PC-3 (cell line): ENCODE results near the gene FSTL4. TPM values are rescaled to one million over a fixed set of nuclear protein-coding genes. Genes with fewer than 3 reads are reported as not detected.
A peak's percentile ranks its signal among the peaks of the same experiment; 100 is the strongest.

Experiments
- ATAC-seq: fragments of 200-7000 bp; cut with Tn5 transposase; 2 replicates; pipeline ENCODE4 v1.9.1; 2020; ENCODE audit warnings: mild to moderate bottlenecking, moderate library complexity
- BruUV-seq: library from RNA; stranded (reverse); fragments of 400-500 nt; replicated peaks from 2 replicates; lab custom pipeline; 2021; lab: Mats Ljungman, UMichigan
- CTCF ChIA-PET: fragments of 300-600 bp; sonication (Branson Sonifier 250); formaldehyde crosslinking; loops from one replicate; lab custom pipeline; 2022; ENCODE audit warnings: antibody characterized with exemption; lab: Charles Lee
- POLR2A ChIA-PET: fragments of 300-600 bp; sonication (Branson Sonifier 250); formaldehyde crosslinking; loops from one replicate; lab custom pipeline; 2022; ENCODE audit warnings: antibody characterized with exemption; ENCODE audit not compliant: unreplicated experiment; lab: Charles Lee
- DNase-seq: peaks from one replicate; pipeline ENCODE4 v3.0.0-alpha.2; 2015
- H2AFZ ChIP-seq: fragments of 300-600 bp; sonication (generic); 2 replicates; pipeline ENCODE4 v1.6.0; 2016; ENCODE audit warnings: antibody characterized with exemption, low read length
- H3F3A ChIP-seq: fragments of 300-600 bp; sonication (generic); one replicate; pipeline ENCODE4 v1.6.0; 2017; ENCODE audit warnings: antibody characterized with exemption, low read length, control low read depth, mild to moderate bottlenecking; ENCODE audit not compliant: unreplicated experiment
- H3K27ac ChIP-seq: fragments of 300-600 bp; sonication (generic); 2 replicates; pipeline ENCODE4 v1.5.1; 2016; ENCODE audit warnings: mild to moderate bottlenecking, low read length
- H3K27me3 ChIP-seq: fragments of 300-600 bp; sonication (generic); 2 replicates; pipeline ENCODE4 v1.6.1; 2016; ENCODE audit warnings: low read length, mixed read lengths
- H3K36me3 ChIP-seq: fragments of 300-600 bp; sonication (generic); 2 replicates; pipeline ENCODE4 v1.6.1; 2016; ENCODE audit warnings: low read depth, mixed run types, low read length, mixed read lengths
- H3K4me1 ChIP-seq: fragments of 300-600 bp; sonication (generic); 2 replicates; pipeline ENCODE4 v1.5.1; 2016; ENCODE audit warnings: low read length; ENCODE audit not compliant: insufficient read depth
- H3K4me2 ChIP-seq: fragments of 300-600 bp; sonication (generic); 2 replicates; pipeline ENCODE4 v1.6.0; 2016; ENCODE audit warnings: low read length
- H3K4me3 ChIP-seq: fragments of 300-600 bp; sonication (generic); 2 replicates; pipeline ENCODE4 v1.5.1; 2016; ENCODE audit warnings: mild to moderate bottlenecking, low read length, mixed read lengths
- H3K79me2 ChIP-seq: fragments of 300-600 bp; sonication (generic); 2 replicates; pipeline ENCODE4 v1.6.1; 2017; ENCODE audit warnings: low read length, mixed read lengths
- H3K9ac ChIP-seq: fragments of 300-600 bp; sonication (generic); 2 replicates; pipeline ENCODE4 v1.6.0; 2016; ENCODE audit warnings: mild to moderate bottlenecking, low read length
- H3K9me2 ChIP-seq: fragments of 300-600 bp; sonication (generic); replicated peaks from 2 replicates; pipeline ENCODE4 v1.6.1; 2016; ENCODE audit warnings: mixed run types, low read length, mixed read lengths
- H3K9me3 ChIP-seq: fragments of 300-600 bp; sonication (generic); 2 replicates; pipeline ENCODE4 v1.6.1; 2016; ENCODE audit warnings: low read length, mixed read lengths
- H4K20me1 ChIP-seq: fragments of 300-600 bp; sonication (generic); 2 replicates; pipeline ENCODE4 v1.6.1; 2016; ENCODE audit warnings: low read length, mixed read lengths
- EZH2 ChIP-seq: fragments of 300-600 bp; sonication (generic); IDR thresholded peaks from one replicate; pipeline ENCODE4 v1.6.1; 2017; ENCODE audit warnings: antibody characterized with exemption, mild to moderate bottlenecking, low read length; ENCODE audit not compliant: unreplicated experiment
- EZH2phosphoT487 ChIP-seq: fragments of 300-600 bp; sonication (generic); IDR thresholded peaks from 2 replicates; pipeline ENCODE4 v1.6.1; 2018; ENCODE audit warnings: mild to moderate bottlenecking, antibody characterized with exemption, low read length, borderline replicate concordance
- intact Hi-C: fragments of 100-400 bp; cut with micrococcal nuclease; formaldehyde crosslinking; loops from 2 replicates; pipeline ENCODE4 v1.9.0; 2023
- total RNA-seq: library from RNA; depleted of rRNA; stranded (reverse); fragments of >200 nt; gene quantifications from 2 replicates; pipeline ENCODE4 v1.2.3, GENCODE V29; 2014
- TF ChIP-seq, protein P1 (sequence below): fragments of 300-600 bp; sonication (generic); conservative IDR thresholded peaks from 2 replicates; pipeline ENCODE4 v1.5.1; 2017; ENCODE audit warnings: antibody characterized with exemption, low read depth, mild to moderate bottlenecking, low read length

FSTL4 gene
- total RNA-seq, 1 experiment from 2014 or later: 4.2 TPM

DNA sequence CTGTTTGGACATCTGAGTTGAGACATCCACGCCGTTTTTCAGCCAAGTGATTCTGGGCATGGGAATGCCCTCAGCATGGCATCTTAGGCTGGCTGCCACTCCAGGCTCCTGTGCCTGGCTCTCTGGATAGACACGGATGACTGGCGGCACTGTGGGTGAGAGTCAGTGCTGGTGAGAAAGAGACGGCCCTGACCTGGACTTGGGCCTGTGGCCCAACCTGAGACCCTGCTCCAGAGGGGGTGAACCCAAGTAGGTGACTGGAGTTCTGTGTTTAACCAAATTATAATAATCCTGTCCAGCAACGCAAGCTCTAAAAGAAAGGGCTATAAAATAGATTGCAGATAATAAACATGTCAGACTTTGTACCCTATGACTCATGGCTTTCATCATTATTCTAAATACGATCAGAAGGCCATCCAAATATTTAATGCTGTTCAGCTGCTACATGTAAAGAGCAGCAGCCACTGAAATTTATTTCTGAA lies 386.6 kb downstream of the FSTL4 start:
- BruUV-seq: no TSS peak
- intact Hi-C loops: no loop called here
- DNase-seq (peak; percentile 54), ATAC-seq (peak; percentile 59)
- no peaks in the 10 kb centered on the region for H3F3A ChIP-seq
- no peaks in the 10 kb centered on the region for H3K9me2 ChIP-seq
- CTCF ChIA-PET: no interaction called here
- H2AFZ ChIP-seq: no peak overlapping the region
- H3K27ac ChIP-seq: no peak overlapping the region
- no peaks in the 10 kb centered on the region for H3K79me2 ChIP-seq
- H3K4me3 ChIP-seq: no peak overlapping the region
- H3K4me2 ChIP-seq: peak overlapping the region; percentile 34; the same call in 1 of the 2 replicates
- no peak overlapping the region for H3K9ac ChIP-seq
- no peaks in the 10 kb centered on the region for H3K9me3 ChIP-seq
- peaks cover 11% of the 10 kb centered on the region for H3K4me1 ChIP-seq
- POLR2A ChIA-PET: no interaction called here
- no peaks in the 10 kb centered on the region for H4K20me1 ChIP-seq
- no peaks in the 10 kb centered on the region for H3K27me3 ChIP-seq
- TF ChIP-seq, protein P1, sequence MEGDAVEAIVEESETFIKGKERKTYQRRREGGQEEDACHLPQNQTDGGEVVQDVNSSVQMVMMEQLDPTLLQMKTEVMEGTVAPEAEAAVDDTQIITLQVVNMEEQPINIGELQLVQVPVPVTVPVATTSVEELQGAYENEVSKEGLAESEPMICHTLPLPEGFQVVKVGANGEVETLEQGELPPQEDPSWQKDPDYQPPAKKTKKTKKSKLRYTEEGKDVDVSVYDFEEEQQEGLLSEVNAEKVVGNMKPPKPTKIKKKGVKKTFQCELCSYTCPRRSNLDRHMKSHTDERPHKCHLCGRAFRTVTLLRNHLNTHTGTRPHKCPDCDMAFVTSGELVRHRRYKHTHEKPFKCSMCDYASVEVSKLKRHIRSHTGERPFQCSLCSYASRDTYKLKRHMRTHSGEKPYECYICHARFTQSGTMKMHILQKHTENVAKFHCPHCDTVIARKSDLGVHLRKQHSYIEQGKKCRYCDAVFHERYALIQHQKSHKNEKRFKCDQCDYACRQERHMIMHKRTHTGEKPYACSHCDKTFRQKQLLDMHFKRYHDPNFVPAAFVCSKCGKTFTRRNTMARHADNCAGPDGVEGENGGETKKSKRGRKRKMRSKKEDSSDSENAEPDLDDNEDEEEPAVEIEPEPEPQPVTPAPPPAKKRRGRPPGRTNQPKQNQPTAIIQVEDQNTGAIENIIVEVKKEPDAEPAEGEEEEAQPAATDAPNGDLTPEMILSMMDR: no peak
- TF ChIP-seq EZH2phosphoT487: no peak
- no peak for TF ChIP-seq EZH2
- no peaks in the 10 kb centered on the region for H3K36me3 ChIP-seq

DNA sequence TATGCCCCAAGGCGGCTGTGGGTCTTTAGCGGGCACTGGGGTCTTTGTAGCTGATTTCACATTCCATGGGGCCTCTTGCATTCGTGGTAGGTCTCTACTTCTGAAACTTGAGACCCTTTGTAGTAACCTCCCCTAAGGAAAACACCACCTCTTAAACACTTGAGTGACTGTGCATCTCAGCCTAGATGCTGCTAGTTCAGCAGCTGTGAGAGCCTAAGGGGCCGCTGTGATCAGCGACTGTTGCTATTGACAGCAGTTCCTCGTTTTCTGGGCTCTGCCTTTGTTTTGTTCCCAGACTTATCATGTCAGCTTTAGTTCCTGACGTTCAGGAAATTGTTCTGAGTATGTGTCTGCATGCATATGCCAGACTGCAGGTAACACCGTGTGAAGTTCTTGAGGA lies 389.4 kb downstream of the FSTL4 start:
- no peaks in the 10 kb centered on the region for H3K36me3 ChIP-seq
- H3K9me3 ChIP-seq: no peaks in the 10 kb centered on the region
- H3K4me1 ChIP-seq: peaks cover 11% of the 10 kb centered on the region
- no peaks in the 10 kb centered on the region for H3K27me3 ChIP-seq
- no peaks in the 10 kb centered on the region for H4K20me1 ChIP-seq
- H3F3A ChIP-seq: no peaks in the 10 kb centered on the region
- H3K79me2 ChIP-seq: no peaks in the 10 kb centered on the region
- no peak overlapping the region for H3K9ac ChIP-seq
- H2AFZ ChIP-seq: no peak overlapping the region
- H3K4me2 ChIP-seq: no peak overlapping the region
- TF ChIP-seq, protein P1: no peak
- TF ChIP-seq EZH2: no peak
- no peak for TF ChIP-seq EZH2phosphoT487
- ATAC-seq: no peak
- no peaks in the 10 kb centered on the region for H3K9me2 ChIP-seq
- CTCF ChIA-PET: no interaction called here
- no peak for DNase-seq
- intact Hi-C loops: no loop called here
- no peak overlapping the region for H3K4me3 ChIP-seq
- POLR2A ChIA-PET: no interaction called here
- BruUV-seq: no TSS peak
- no peak overlapping the region for H3K27ac ChIP-seq

DNA sequence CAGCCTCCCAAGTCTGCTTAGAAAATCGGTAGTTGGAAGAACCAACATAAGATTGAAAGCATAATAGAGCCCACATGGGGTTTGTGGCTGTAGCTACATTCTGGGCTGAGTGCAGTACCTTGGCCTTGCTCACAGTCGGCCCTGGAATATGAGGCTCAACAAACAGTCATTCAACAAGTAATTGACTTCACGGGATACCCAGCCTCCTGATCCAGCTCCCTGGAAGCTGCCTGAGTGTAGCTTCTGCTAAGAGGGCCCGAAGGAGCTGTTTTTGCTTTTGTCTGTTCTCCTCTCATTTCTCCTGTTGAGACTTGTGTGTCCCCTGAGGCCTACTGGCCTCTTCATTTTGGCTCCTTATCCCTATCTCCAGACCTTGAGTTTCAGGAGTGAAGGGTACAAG lies 389.8 kb downstream of the FSTL4 start:
- no peak overlapping the region for H2AFZ ChIP-seq
- intact Hi-C loops: no loop called here
- peaks cover 11% of the 10 kb centered on the region for H3K4me1 ChIP-seq
- H3K4me2 ChIP-seq: no peak overlapping the region
- H3K36me3 ChIP-seq: no peaks in the 10 kb centered on the region
- ChIA-PET CTCF (no interaction called here), POLR2A (no interaction called here)
- no peaks in the 10 kb centered on the region for H4K20me1 ChIP-seq
- no peaks in the 10 kb centered on the region for H3K79me2 ChIP-seq
- no peak for ATAC-seq
- no peaks in the 10 kb centered on the region for H3F3A ChIP-seq
- H3K9ac ChIP-seq: no peak overlapping the region
- TF ChIP-seq EZH2phosphoT487 (no peak), EZH2 (no peak)
- TF ChIP-seq, protein P1: no peak
- no peak overlapping the region for H3K27ac ChIP-seq
- BruUV-seq: no TSS peak
- H3K9me3 ChIP-seq: no peaks in the 10 kb centered on the region
- H3K9me2 ChIP-seq: no peaks in the 10 kb centered on the region
- DNase-seq: no peak
- no peak overlapping the region for H3K4me3 ChIP-seq
- H3K27me3 ChIP-seq: no peaks in the 10 kb centered on the region
